H9 (cell line): ENCODE data around the gene MT4. TPM values are rescaled to one million over a fixed set of nuclear protein-coding genes. Genes with fewer than 3 reads are reported as not detected.

Source experiments
- DNase-seq: peaks from one replicate; pipeline ENCODE4 v3.0.0-alpha.2; 2017
- H2AFZ ChIP-seq: one replicate; pipeline ENCODE4 v1.6.1; 2013; ENCODE audit warnings: mild to moderate bottlenecking, low read length, control low read depth, moderate library complexity
- H2AK5ac ChIP-seq: 2 replicates; pipeline ENCODE4 v1.6.1; 2013; ENCODE audit warnings: low read length, control low read depth, mixed read lengths; ENCODE audit not compliant: insufficient read length
- H2BK120ac ChIP-seq: one replicate; pipeline ENCODE4 v1.6.1; 2013; ENCODE audit warnings: low read depth, mild to moderate bottlenecking, low read length, control low read depth, inconsistent platforms; ENCODE audit not compliant: poor library complexity, severe bottlenecking
- H2BK12ac ChIP-seq: 2 replicates; pipeline ENCODE4 v1.6.1; 2013; ENCODE audit warnings: low read length, control low read depth, mixed read lengths, low read depth; ENCODE audit not compliant: insufficient read length
- H2BK15ac ChIP-seq: 2 replicates; pipeline ENCODE4 v1.6.1; 2013; ENCODE audit warnings: low read depth, low read length, control low read depth
- H2BK20ac ChIP-seq: one replicate; pipeline ENCODE4 v1.6.1; 2013; ENCODE audit warnings: low read depth, mild to moderate bottlenecking, low read length, control low read depth, inconsistent platforms; ENCODE audit not compliant: poor library complexity, severe bottlenecking
- H2BK5ac ChIP-seq: 2 replicates; pipeline ENCODE4 v1.6.1; 2013; ENCODE audit warnings: low read length, control low read depth, mixed read lengths; ENCODE audit not compliant: insufficient read length
- H3K14ac ChIP-seq: 2 replicates; pipeline ENCODE4 v1.6.1; 2013; ENCODE audit warnings: low read length, control low read depth; ENCODE audit not compliant: insufficient read depth
- H3K18ac ChIP-seq: 2 replicates; pipeline ENCODE4 v1.6.1; 2013; ENCODE audit warnings: low read depth, mild to moderate bottlenecking, mixed read lengths, low read length, control low read depth; ENCODE audit not compliant: insufficient read length
- H3K23ac ChIP-seq: 2 replicates; pipeline ENCODE4 v1.6.1; 2013; ENCODE audit warnings: low read length, control low read depth, mixed read lengths, low read depth; ENCODE audit not compliant: insufficient read length
- H3K23me2 ChIP-seq: 2 replicates; pipeline ENCODE4 v1.6.1; 2013; ENCODE audit warnings: low read depth, mild to moderate bottlenecking, mixed read lengths, low read length, control low read depth; ENCODE audit not compliant: insufficient read length, poor library complexity, severe bottlenecking
- H3K27ac ChIP-seq: 2 replicates; pipeline ENCODE4 v1.5.1; 2013; ENCODE audit warnings: low read length, control low read depth, mixed read lengths, low read depth; ENCODE audit not compliant: insufficient read length
- H3K27me3 ChIP-seq: 2 replicates; pipeline ENCODE4 v1.6.1; 2013; ENCODE audit warnings: low read length, control low read depth, inconsistent platforms; ENCODE audit not compliant: insufficient read depth
- H3K4ac ChIP-seq: 2 replicates; pipeline ENCODE4 v1.6.1; 2013; ENCODE audit warnings: low read depth, mild to moderate bottlenecking, control low read depth, inconsistent platforms, low read length, moderate library complexity
- H3K4me1 ChIP-seq: 2 replicates; pipeline ENCODE4 v1.6.1; 2013; ENCODE audit warnings: low read length, control low read depth, inconsistent platforms; ENCODE audit not compliant: insufficient read depth
- H3K4me2 ChIP-seq: 2 replicates; pipeline ENCODE4 v1.6.1; 2013; ENCODE audit warnings: low read length, control low read depth, mixed read lengths; ENCODE audit not compliant: insufficient read length, insufficient read depth
- H3K56ac ChIP-seq: 2 replicates; pipeline ENCODE4 v1.6.1; 2013; ENCODE audit warnings: low read depth, mild to moderate bottlenecking, mixed read lengths, low read length, control low read depth; ENCODE audit not compliant: insufficient read length
- H3K79me1 ChIP-seq: 2 replicates; pipeline ENCODE4 v1.6.1; 2013; ENCODE audit warnings: low read depth, mild to moderate bottlenecking, moderate library complexity, low read length, control low read depth, inconsistent platforms; ENCODE audit not compliant: insufficient read depth, poor library complexity, severe bottlenecking
- H3K79me2 ChIP-seq: 2 replicates; pipeline ENCODE4 v1.6.1; 2013; ENCODE audit warnings: low read length, control low read depth, inconsistent platforms; ENCODE audit not compliant: insufficient read depth
- H3K9ac ChIP-seq: 2 replicates; pipeline ENCODE4 v1.6.1; 2013; ENCODE audit warnings: low read length, control low read depth, mixed read lengths; ENCODE audit not compliant: insufficient read length; ENCODE audit errors: extremely low read depth
- H3K9me3 ChIP-seq: one replicate; pipeline ENCODE4 v1.6.1; 2013; ENCODE audit warnings: low read depth, low read length, inconsistent platforms; ENCODE audit not compliant: control insufficient read depth
- H3T11ph ChIP-seq: one replicate; pipeline ENCODE4 v1.6.1; 2013; ENCODE audit warnings: mild to moderate bottlenecking, low read length, control low read depth, inconsistent platforms
- H4K20me1 ChIP-seq: one replicate; pipeline ENCODE4 v1.6.1; 2013; ENCODE audit not compliant: control insufficient read depth, insufficient read length, insufficient read depth
- H4K5ac ChIP-seq: 2 replicates; pipeline ENCODE4 v1.6.1; 2013; ENCODE audit warnings: low read depth, mild to moderate bottlenecking, mixed read lengths, low read length, control low read depth; ENCODE audit not compliant: insufficient read length
- H4K8ac ChIP-seq: replicated peaks from 2 replicates; pipeline ENCODE4 v1.6.1; 2013; ENCODE audit warnings: low read length, control low read depth, mixed read lengths, low read depth; ENCODE audit not compliant: insufficient read length
- H4K91ac ChIP-seq: 2 replicates; pipeline ENCODE4 v1.6.1; 2013; ENCODE audit warnings: low read depth, mild to moderate bottlenecking, moderate library complexity, mixed read lengths, low read length, control low read depth; ENCODE audit not compliant: insufficient read length
- H3K27ac Mint-ChIP-seq, 3 experiments: 2 replicates in 2 of 3; 3 replicates in 1 of 3; pipeline ENCODE4 v1.8.0; 2020 to 2021; ENCODE audit warnings: mixed read lengths in 3 of 3, mild to moderate bottlenecking in 1 of 3, moderate library complexity in 1 of 3
- H3K27me3 Mint-ChIP-seq: 2 replicates; pipeline ENCODE4 v1.8.0; 2021; ENCODE audit warnings: low read depth, mild to moderate bottlenecking, moderate library complexity, mixed read lengths
- H3K36me3 Mint-ChIP-seq, 3 experiments: 2 replicates in 2 of 3; 3 replicates in 1 of 3; pipeline ENCODE4 v1.8.0; 2020 to 2021; ENCODE audit warnings: low read depth in 3 of 3, mixed read lengths in 3 of 3; ENCODE audit not compliant: insufficient read depth in 1 of 3
- H3K4me1 Mint-ChIP-seq, 2 experiments: 2 replicates each; pipeline ENCODE4 v1.8.0; 2020; ENCODE audit warnings: mixed read lengths in 2 of 2
- H3K4me3 Mint-ChIP-seq, 2 experiments: 2 replicates in 1 of 2; 3 replicates in 1 of 2; pipeline ENCODE4 v1.8.0; 2020 to 2021; ENCODE audit warnings: mild to moderate bottlenecking in 2 of 2, mixed read lengths in 2 of 2, moderate library complexity in 1 of 2
- H3K9me3 Mint-ChIP-seq, 2 experiments: 2 replicates in 1 of 2; 3 replicates in 1 of 2; pipeline ENCODE4 v1.8.0; 2020; ENCODE audit warnings: mild to moderate bottlenecking in 2 of 2, mixed read lengths in 2 of 2, moderate library complexity in 1 of 2
- WGBS: extraction: QIAGEN DNeasy Blood & Tissue Kit; methylation state at CpG from one replicate; pipeline ENCODE4 v1.1.7; 2013; ENCODE audit warnings: missing lambda C conversion rate, low lambda C conversion rate, mixed read lengths; ENCODE audit not compliant: insufficient read length; ENCODE audit errors: extremely low coverage; 5-methylcytosine and 5-hydroxymethylcytosine counted together
- total RNA-seq: library from RNA; stranded (reverse); gene quantifications from 2 replicates; pipeline ENCODE4 v1.2.1, GENCODE V29; 2021
- TF ChIP-seq, protein P1 (sequence below): fragments of 200-600 bp; sonication (generic); conservative IDR thresholded peaks from 3 replicates; pipeline ENCODE4 v1.8.0; 2021; ENCODE audit warnings: antibody characterized with exemption, mild to moderate bottlenecking

Gene MT4
- total RNA-seq, 1 experiment from 2014 or later, result not detected

DNA sequence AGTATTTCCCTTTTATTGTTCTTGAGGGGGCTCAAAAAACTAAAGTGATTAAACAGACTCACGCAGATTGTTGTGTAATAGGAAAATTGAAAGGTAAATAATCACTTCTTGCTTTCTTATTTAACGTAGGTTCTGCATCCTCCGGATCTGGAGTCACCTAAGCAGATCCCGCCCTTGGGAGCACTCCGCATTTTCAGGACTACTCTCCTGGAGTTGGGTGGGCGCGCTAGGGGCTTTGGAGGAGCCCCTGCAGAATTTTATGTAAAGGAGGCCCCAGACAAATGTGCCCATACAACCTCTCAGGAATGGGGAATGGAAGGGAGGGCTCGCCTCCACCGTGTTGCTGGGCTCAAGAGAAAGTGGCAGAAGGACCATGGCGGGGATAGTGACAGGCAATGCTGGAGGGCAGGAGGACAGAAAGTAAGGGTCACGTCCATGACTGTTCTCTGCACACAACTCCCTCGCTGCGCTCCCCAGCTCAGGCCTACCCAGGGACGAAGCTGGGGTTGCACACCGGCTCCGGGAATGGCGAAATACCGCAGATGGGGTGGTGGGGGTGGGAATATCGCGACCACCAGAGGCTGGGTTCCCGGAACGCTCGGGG is 51.8 kb downstream of the MT4 start:
- Mint-ChIP-seq H3K36me3 (peaks cover 0 to 2% (median 0%) of the 10 kb centered on the region in 3 experiments; a peak in 2 of 7 replicates), H3K27ac (peak overlapping the region in 1 of 3 experiments; percentile 76; a peak in 1 of 7 replicates), H3K27me3 (peaks cover 78% of the 10 kb centered on the region), H3K9me3 (peaks cover 0 to 5% of the 10 kb centered on the region in 2 experiments; a peak in 1 of 5 replicates), H3K4me3 (peak overlapping the region; percentile 72 to 89), H3K4me1 (peaks cover 33 to 48% of the 10 kb centered on the region in 2 experiments)
- H3K27ac ChIP-seq, result no peak overlapping the region
- no peak overlapping the region for H2BK12ac ChIP-seq
- no peak for DNase-seq
- H3K4me2 ChIP-seq, result peak overlapping the region; percentile 60
- no peak overlapping the region for H4K5ac ChIP-seq
- no peaks in the 10 kb centered on the region for H3K79me1 ChIP-seq
- WGBS, result no CpG with 5 or more reads among the region's 23 CpGs
- H4K8ac ChIP-seq, result no peak overlapping the region
- no peak overlapping the region for H2BK20ac ChIP-seq
- H3K4ac ChIP-seq, result no peak overlapping the region
- no peak overlapping the region for H2AFZ ChIP-seq
- no peak overlapping the region for H2BK15ac ChIP-seq
- no peak overlapping the region for H3T11ph ChIP-seq
- H2BK5ac ChIP-seq, result no peak overlapping the region
- H3K27me3 ChIP-seq, result peaks cover 44% of the 10 kb centered on the region; the same call in 1 of the 2 replicates
- no peaks in the 10 kb centered on the region for H3K79me2 ChIP-seq
- no peaks in the 10 kb centered on the region for H4K20me1 ChIP-seq
- TF ChIP-seq, protein P1, sequence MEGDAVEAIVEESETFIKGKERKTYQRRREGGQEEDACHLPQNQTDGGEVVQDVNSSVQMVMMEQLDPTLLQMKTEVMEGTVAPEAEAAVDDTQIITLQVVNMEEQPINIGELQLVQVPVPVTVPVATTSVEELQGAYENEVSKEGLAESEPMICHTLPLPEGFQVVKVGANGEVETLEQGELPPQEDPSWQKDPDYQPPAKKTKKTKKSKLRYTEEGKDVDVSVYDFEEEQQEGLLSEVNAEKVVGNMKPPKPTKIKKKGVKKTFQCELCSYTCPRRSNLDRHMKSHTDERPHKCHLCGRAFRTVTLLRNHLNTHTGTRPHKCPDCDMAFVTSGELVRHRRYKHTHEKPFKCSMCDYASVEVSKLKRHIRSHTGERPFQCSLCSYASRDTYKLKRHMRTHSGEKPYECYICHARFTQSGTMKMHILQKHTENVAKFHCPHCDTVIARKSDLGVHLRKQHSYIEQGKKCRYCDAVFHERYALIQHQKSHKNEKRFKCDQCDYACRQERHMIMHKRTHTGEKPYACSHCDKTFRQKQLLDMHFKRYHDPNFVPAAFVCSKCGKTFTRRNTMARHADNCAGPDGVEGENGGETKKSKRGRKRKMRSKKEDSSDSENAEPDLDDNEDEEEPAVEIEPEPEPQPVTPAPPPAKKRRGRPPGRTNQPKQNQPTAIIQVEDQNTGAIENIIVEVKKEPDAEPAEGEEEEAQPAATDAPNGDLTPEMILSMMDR, result no peak
- no peak overlapping the region for H2AK5ac ChIP-seq
- no peaks in the 10 kb centered on the region for H3K9me3 ChIP-seq
- no peak overlapping the region for H3K23ac ChIP-seq
- no peak overlapping the region for H3K56ac ChIP-seq
- H3K14ac ChIP-seq, result no peak overlapping the region
- H3K4me1 ChIP-seq, result no peaks in the 10 kb centered on the region; the same call in 1 of the 2 replicates
- peaks cover 8% of the 10 kb centered on the region for H3K23me2 ChIP-seq
- H4K91ac ChIP-seq, result no peak overlapping the region
- H3K9ac ChIP-seq, result no peak overlapping the region
- no peak overlapping the region for H3K18ac ChIP-seq
- no peak overlapping the region for H2BK120ac ChIP-seq
